Karpas-422 (cell line): ENCODE data around the gene WFDC2. TPM values are rescaled to one million over a fixed set of nuclear protein-coding genes. Genes with fewer than 3 reads are reported as not detected.
A peak's percentile ranks its signal among the peaks of the same experiment; 100 is the strongest.

ENCODE experiments used
- DNase-seq: peaks from one replicate; pipeline ENCODE4 v3.0.0-alpha.2; 2015
- H2AFZ ChIP-seq: fragments of 200-600 bp; sonication (generic); 2 replicates; pipeline ENCODE4 v1.6.1; 2014; ENCODE audit warnings: antibody characterized with exemption, low read length, mixed read lengths
- H3K27ac ChIP-seq: fragments of 200-600 bp; sonication (generic); 2 replicates; pipeline ENCODE4 v1.5.1; 2014; ENCODE audit warnings: mild to moderate bottlenecking, low read length, moderate library complexity
- H3K27me3 ChIP-seq: fragments of 200-600 bp; sonication (generic); 2 replicates; pipeline ENCODE4 v1.6.1; 2014; ENCODE audit warnings: low read length, mixed read lengths
- H3K36me3 ChIP-seq: fragments of 200-600 bp; sonication (generic); 2 replicates; pipeline ENCODE4 v1.6.1; 2014; ENCODE audit warnings: low read length, mixed read lengths; ENCODE audit not compliant: insufficient read depth
- H3K4me1 ChIP-seq: fragments of 200-600 bp; sonication (generic); 2 replicates; pipeline ENCODE4 v1.6.1; 2014; ENCODE audit warnings: mild to moderate bottlenecking, low read length, mixed read lengths
- H3K4me2 ChIP-seq: fragments of 200-600 bp; sonication (generic); 2 replicates; pipeline ENCODE4 v1.6.1; 2014; ENCODE audit warnings: low read length, low read depth, mild to moderate bottlenecking; ENCODE audit not compliant: poor library complexity, severe bottlenecking
- H3K4me3 ChIP-seq: fragments of 200-600 bp; sonication (generic); 2 replicates; pipeline ENCODE4 v1.5.1; 2014; ENCODE audit warnings: mild to moderate bottlenecking, antibody characterized with exemption, low read length, mixed read lengths
- H3K79me2 ChIP-seq: fragments of 200-600 bp; sonication (generic); 2 replicates; pipeline ENCODE4 v1.6.1; 2014; ENCODE audit warnings: mild to moderate bottlenecking, low read length, mixed read lengths
- H3K9ac ChIP-seq: fragments of 200-600 bp; sonication (generic); 2 replicates; pipeline ENCODE4 v1.6.0; 2014; ENCODE audit warnings: low read length
- H3K9me2 ChIP-seq: fragments of 200-600 bp; sonication (generic), shearing (Covaris generic); replicated peaks from 2 replicates; pipeline ENCODE4 v1.6.0; 2014; ENCODE audit warnings: mild to moderate bottlenecking, low read length, moderate library complexity; ENCODE audit not compliant: insufficient read depth
- H3K9me3 ChIP-seq: fragments of 300-700, 200-600 bp; sonication (generic); 2 replicates; pipeline ENCODE4 v1.6.1; 2014; ENCODE audit warnings: low read length, mixed read lengths
- H4K20me1 ChIP-seq: fragments of 200-600 bp; sonication (generic); 2 replicates; pipeline ENCODE4 v1.6.1; 2014; ENCODE audit warnings: mild to moderate bottlenecking, antibody characterized with exemption, low read length, low read depth; ENCODE audit not compliant: insufficient read depth
- total RNA-seq: library from RNA; depleted of rRNA; stranded (reverse); fragments of >200 nt; shearing (Covaris generic); gene quantifications from 2 replicates; pipeline ENCODE4 v1.2.3, GENCODE V29; 2014; ENCODE audit warnings: low replicate concordance

Gene WFDC2
- total RNA-seq, 1 experiment from 2014 or later: not detected

DNA sequence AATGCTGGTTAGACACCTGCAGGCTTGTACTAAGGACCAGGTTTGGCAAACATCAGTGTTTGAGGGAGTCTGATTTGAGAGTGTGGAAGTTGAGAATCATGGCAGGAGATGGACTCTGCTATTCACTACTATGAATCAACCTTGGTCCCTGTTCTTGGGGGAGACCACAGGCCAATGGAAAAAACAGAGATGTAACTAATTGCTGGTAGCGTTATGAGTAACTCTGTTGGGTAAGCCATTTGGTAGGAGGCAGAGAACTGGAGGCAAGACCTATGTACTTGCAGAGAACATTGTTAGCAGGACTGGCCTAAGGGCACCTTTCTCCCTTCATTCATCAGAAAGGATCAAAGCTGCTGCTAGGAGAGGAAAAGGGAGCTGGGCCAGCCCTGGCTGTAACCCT, 8.3 kb upstream of the WFDC2 start:
- Histone ChIP-seq H3K36me3 (no peaks in the 10 kb centered on the region), H3K27ac (no peak overlapping the region), H3K4me2 (no peak overlapping the region), H3K79me2 (no peaks in the 10 kb centered on the region), H3K27me3 (peaks cover 2% of the 10 kb centered on the region; the same call in 1 of the 2 replicates), H2AFZ (no peak overlapping the region), H4K20me1 (no peaks in the 10 kb centered on the region), H3K4me1 (no peaks in the 10 kb centered on the region), H3K9me3 (no peaks in the 10 kb centered on the region), H3K4me3 (no peak overlapping the region), H3K9ac (no peak overlapping the region), H3K9me2 (no peaks in the 10 kb centered on the region)
- DNase-seq: no peak

DNA sequence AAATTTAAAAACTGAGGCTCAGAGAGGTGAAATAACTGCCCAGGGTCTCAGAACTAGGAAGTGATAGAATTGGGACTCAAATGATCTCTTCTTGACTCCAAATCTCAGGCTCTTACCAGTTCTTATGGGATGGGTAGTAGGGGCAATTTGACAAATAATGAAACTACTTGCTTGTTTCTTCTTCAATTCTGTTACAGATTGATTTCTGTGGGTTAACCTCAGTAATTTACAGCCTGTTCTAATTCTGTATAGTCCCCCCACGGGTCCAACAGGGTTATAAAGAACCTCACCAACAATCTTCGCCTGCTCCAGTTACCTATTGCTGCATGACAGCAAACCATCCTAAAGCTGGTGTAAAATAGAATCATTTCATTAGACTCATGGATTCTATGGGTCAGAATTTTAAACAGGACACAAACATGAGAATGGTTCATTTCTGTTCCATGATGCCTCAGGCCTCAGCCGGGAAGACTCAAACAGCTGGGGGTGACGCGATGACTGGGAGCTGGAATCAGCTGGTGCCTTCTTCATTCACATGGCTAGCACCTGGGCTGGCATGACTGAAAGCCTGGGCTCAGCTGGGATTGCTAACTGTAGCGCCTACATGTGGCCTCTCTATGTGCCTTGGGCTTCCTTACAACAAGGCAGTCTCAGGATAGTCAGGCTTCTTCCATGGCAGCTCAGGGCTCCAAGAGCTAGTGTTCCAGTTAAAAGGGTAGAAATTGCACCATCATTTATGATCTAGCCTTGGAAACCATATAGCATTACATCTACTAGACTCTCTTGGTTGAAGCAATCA, 6.6 kb upstream of the WFDC2 start:
- H3K36me3 ChIP-seq: no peaks in the 10 kb centered on the region
- no peak overlapping the region for H3K4me2 ChIP-seq
- H3K4me1 ChIP-seq: no peaks in the 10 kb centered on the region
- H3K27me3 ChIP-seq: peaks cover 2% of the 10 kb centered on the region; the same call in 1 of the 2 replicates
- no peak overlapping the region for H3K4me3 ChIP-seq
- no peaks in the 10 kb centered on the region for H3K9me2 ChIP-seq
- H3K27ac ChIP-seq: no peak overlapping the region
- H3K9me3 ChIP-seq: no peaks in the 10 kb centered on the region
- H2AFZ ChIP-seq: no peak overlapping the region
- H3K9ac ChIP-seq: no peak overlapping the region
- no peaks in the 10 kb centered on the region for H3K79me2 ChIP-seq
- H4K20me1 ChIP-seq: no peaks in the 10 kb centered on the region
- DNase-seq: no peak

DNA sequence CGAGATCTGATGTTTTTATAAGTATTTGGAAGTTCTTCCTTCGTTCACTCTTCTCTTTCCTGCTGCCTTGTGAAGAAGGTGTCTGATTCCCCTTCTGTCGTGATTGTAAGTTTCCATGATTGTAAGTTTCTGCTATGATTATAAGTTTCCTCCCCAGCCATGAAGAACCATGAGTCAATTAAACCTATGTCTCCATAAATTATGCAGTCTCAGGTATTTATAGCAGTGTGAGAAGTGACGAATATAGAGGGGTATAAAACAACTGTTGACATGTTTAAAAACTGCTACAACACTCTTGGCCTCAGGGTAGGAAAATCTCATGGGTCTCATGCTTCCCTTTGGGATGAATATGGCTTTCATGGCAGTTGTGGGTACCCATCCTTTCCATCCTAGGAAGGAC, 5.8 kb upstream of the WFDC2 start:
- no peak for DNase-seq
- Histone ChIP-seq H3K36me3 (no peaks in the 10 kb centered on the region), H3K27me3 (peaks cover 2% of the 10 kb centered on the region; the same call in 1 of the 2 replicates), H3K79me2 (no peaks in the 10 kb centered on the region), H3K9me3 (no peaks in the 10 kb centered on the region), H2AFZ (no peak overlapping the region), H3K27ac (no peak overlapping the region), H3K4me3 (no peak overlapping the region), H3K4me2 (no peak overlapping the region), H3K9me2 (no peaks in the 10 kb centered on the region), H3K4me1 (no peaks in the 10 kb centered on the region), H3K9ac (no peak overlapping the region), H4K20me1 (no peaks in the 10 kb centered on the region)

DNA sequence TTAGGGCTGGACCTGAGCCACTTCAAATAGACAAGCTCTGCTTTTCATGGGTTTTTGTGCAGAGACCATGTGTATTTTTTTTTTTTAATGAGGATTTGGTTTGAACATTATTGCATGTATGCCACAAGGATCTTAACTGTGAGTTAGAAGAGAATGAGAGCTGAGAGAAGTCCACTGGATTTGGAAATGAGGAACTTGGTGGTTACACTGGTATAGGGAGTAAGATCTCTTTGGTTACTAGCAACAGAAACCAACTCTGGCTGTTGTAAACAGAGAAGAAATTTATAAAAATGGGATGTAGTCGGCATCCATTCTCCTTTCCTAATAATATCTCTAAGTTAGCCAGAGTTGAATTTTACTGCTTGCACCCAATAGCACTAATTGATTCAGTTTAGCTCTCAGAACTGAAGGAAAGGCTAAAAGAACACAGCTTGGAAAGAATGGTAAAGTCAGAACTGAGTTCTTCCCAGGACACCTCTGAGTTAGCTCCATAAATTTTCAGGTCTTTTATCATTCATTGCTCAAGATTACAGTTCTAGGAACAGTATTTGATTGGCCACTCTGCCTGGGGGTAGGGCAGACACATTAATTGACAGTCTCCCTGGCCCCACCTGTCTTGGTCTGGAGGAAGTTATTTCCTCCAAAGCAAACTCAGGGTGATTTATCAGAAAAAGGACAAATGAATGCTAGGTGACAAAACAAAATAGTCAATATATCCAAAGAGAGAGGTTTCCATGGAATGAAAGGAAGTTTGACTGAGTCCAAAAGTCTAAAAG, 3.9 kb upstream of the WFDC2 start:
- no peaks in the 10 kb centered on the region for H3K9me3 ChIP-seq

DNA sequence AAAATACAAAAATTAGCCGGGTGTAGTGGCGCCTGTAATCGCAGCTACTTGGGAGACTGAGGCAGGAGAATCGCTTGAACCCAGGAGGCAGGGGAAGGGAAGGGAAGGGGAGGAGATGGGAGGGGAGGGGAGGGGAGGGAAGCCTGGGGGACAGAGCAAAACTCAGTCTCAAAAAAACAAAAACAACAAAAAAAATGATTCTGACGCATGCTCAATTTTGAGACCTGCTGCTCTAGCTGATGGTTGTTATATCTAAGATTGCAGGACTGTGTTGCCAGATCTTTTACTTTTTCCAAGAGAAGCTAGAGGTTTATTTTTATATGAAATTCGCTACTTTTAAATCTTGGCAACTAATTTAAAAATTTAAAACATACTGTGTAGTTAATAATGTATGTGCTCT, 2.4 kb upstream of the WFDC2 start:
- 0 out of 2 replicates have a peak, but pooled peaks cover 2% of the 10 kb centered on the region for H3K27me3 ChIP-seq
- H3K36me3 ChIP-seq: no peaks in the 10 kb centered on the region

More for the DNA sequence above, 3.9 kb upstream of the WFDC2 start:
- Histone ChIP-seq H3K4me2 (no peak overlapping the region), H3K9ac (no peak overlapping the region), H3K79me2 (no peaks in the 10 kb centered on the region), H3K27me3 (peaks cover 2% of the 10 kb centered on the region; the same call in 1 of the 2 replicates), H3K9me2 (no peaks in the 10 kb centered on the region), H3K36me3 (no peaks in the 10 kb centered on the region), H3K4me1 (no peaks in the 10 kb centered on the region), H2AFZ (no peak overlapping the region), H3K4me3 (no peak overlapping the region), H3K27ac (no peak overlapping the region), H4K20me1 (no peaks in the 10 kb centered on the region)
- DNase-seq: no peak

DNA sequence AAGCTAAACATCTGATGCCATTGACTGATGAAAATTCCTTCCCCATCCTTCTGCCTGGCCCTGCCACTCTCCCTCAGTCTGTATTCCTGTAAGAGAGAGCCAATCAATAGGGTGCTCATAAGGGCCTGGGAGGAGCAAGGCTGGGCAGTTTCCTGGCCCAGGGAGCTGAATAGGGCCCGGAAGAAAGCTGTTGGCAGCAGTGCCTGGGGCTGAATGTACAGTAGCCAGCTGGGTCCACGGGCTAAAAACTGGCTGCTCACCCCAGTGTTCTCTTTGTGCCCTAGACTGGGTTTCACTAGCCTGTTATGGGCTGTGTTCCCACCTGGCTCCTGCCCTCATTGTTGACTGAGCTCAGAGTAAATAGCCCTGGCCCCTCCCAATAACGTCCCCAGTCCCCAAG, 1.7 kb upstream of the WFDC2 start:
- no peak overlapping the region for H3K4me3 ChIP-seq
- no peak overlapping the region for H3K9ac ChIP-seq
- H3K27me3 ChIP-seq: 0 out of 2 replicates have a peak, but pooled peaks cover 2% of the 10 kb centered on the region
- H4K20me1 ChIP-seq: no peaks in the 10 kb centered on the region
- no peaks in the 10 kb centered on the region for H3K9me2 ChIP-seq
- no peaks in the 10 kb centered on the region for H3K4me1 ChIP-seq
- H3K9me3 ChIP-seq: no peaks in the 10 kb centered on the region
- H3K4me2 ChIP-seq: no peak overlapping the region
- no peak overlapping the region for H3K27ac ChIP-seq
- H2AFZ ChIP-seq: no peak overlapping the region
- H3K36me3 ChIP-seq: no peaks in the 10 kb centered on the region
- DNase-seq: no peak
- H3K79me2 ChIP-seq: no peaks in the 10 kb centered on the region

More for the DNA sequence above, 2.4 kb upstream of the WFDC2 start:
- Histone ChIP-seq H3K79me2 (no peaks in the 10 kb centered on the region), H3K9ac (no peak overlapping the region), H3K4me2 (no peak overlapping the region), H2AFZ (no peak overlapping the region), H3K4me1 (no peaks in the 10 kb centered on the region), H3K4me3 (no peak overlapping the region), H4K20me1 (no peaks in the 10 kb centered on the region), H3K27ac (no peak overlapping the region), H3K9me3 (no peaks in the 10 kb centered on the region), H3K9me2 (no peaks in the 10 kb centered on the region)
- no peak for DNase-seq

DNA sequence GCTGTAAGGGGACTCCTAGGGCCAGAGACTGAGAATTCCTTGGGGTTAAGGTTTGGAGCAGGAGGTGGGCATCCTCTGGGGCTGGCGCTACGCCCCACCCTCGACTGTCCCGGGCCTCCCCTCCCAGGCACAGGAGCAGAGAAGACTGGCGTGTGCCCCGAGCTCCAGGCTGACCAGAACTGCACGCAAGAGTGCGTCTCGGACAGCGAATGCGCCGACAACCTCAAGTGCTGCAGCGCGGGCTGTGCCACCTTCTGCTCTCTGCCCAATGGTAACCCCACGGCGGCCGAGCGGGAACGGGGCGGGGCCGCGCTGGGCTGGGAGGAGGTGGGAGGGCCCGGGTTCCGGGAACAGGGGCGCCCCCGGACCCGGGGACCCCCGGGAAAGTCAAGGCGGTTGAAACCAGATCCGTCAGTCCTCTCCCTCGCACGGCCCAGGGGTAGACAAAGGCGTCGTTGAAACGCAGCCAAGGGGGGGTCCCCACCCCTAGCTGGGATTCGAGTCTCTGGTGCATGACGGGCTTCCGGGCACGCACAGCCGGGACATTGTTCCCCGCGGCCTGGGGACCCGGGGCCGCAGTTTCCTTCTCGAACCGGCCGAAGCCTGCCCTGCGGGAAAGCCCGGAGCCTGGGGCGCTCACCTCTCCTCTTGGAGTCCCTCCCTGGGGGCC, 844 bp downstream of the WFDC2 start:
- no peak overlapping the region for H3K9ac ChIP-seq
- DNase-seq: no peak

DNA sequence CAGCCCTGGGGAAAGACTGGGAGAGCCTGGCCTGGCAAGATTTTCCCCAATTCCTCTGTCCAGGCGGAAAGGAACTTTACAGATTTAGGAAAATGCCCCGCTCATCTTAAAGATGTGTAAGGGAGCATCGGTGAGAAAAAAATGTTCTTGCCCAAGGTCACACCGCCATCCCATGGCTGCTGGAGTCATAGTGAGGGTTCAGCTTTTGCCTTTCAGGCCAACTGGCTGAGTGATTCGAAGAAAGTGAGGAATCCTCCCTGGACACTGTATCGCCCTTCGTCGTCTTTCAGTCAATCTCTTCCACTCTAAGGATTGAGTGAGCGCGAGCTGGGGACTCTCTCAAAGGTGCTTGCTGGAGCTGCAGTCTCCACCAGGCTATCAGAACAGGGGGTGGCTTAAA, 1.4 kb downstream of the WFDC2 start:
- H3K4me3 ChIP-seq: no peak overlapping the region
- no peaks in the 10 kb centered on the region for H3K27me3 ChIP-seq
- H4K20me1 ChIP-seq: no peaks in the 10 kb centered on the region
- H3K4me2 ChIP-seq: peak overlapping the region; percentile 31
- H3K9me2 ChIP-seq: no peaks in the 10 kb centered on the region
- no peaks in the 10 kb centered on the region for H3K79me2 ChIP-seq
- no peak overlapping the region for H3K9ac ChIP-seq
- DNase-seq: no peak
- H3K27ac ChIP-seq: no peak overlapping the region
- no peaks in the 10 kb centered on the region for H3K9me3 ChIP-seq
- no peaks in the 10 kb centered on the region for H3K4me1 ChIP-seq
- no peaks in the 10 kb centered on the region for H3K36me3 ChIP-seq
- no peak overlapping the region for H2AFZ ChIP-seq

More for the DNA sequence above, 844 bp downstream of the WFDC2 start:
- Histone ChIP-seq H3K36me3 (no peaks in the 10 kb centered on the region), H3K27ac (no peak overlapping the region), H2AFZ (no peak overlapping the region), H3K9me3 (no peaks in the 10 kb centered on the region), H3K4me2 (peak overlapping the region; percentile 31), H3K79me2 (no peaks in the 10 kb centered on the region), H3K9me2 (no peaks in the 10 kb centered on the region), H3K27me3 (no peaks in the 10 kb centered on the region), H3K4me1 (no peaks in the 10 kb centered on the region), H4K20me1 (no peaks in the 10 kb centered on the region), H3K4me3 (no peak overlapping the region)
